ENCODE data around the gene CUX1.
"Not testable (repeated sequence)": the region's sequence is repeated elsewhere in the genome, so short reads cannot be mapped to it uniquely, and the experiment has no call there.

The CUX1 gene

GRCh38 chr7:102211590-102212550 is 394.4 kb downstream of the CUX1 start:
- no peak for DNase-seq (ENCODE audit: low read depth in 2 of 2)

- no peak for DNase-seq (ENCODE audit: low read depth in 2 of 2)
These were observed 397.1 kb downstream of the CUX1 start for GRCh38 chr7:102214477-102215072.

- DNase-seq (ENCODE audit: low read depth in 2 of 2), result no peak
These were observed 397.8 kb downstream of the CUX1 start for GRCh38 chr7:102215256-102215655.

GRCh38 chr7:102215711-102216110 is 398.3 kb downstream of the CUX1 start:
- DNase-seq (ENCODE audit: low read depth in 2 of 2), result no peak

GRCh38 chr7:102216573-102217314 is 399.3 kb downstream of the CUX1 start:
- DNase-seq (ENCODE audit: low read depth in 2 of 2), result no peak

- DNase-seq (ENCODE audit: low read depth in 2 of 2), result no peak
These were observed 402.9 kb downstream of the CUX1 start for GRCh38 chr7:102220229-102220850.

GRCh38 chr7:102220960-102221800 is 403.8 kb downstream of the CUX1 start:
- no peak for DNase-seq (ENCODE audit: low read depth in 2 of 2)

GRCh38 chr7:102221961-102222360 is 404.5 kb downstream of the CUX1 start:
- DNase-seq (ENCODE audit: low read depth in 2 of 2), result no peak

- no peak for DNase-seq (ENCODE audit: low read depth in 2 of 2)
These were observed 405.0 kb downstream of the CUX1 start for GRCh38 chr7:102222445-102222844.

GRCh38 chr7:102223184-102223583 is 405.8 kb downstream of the CUX1 start:
- no peak for DNase-seq (ENCODE audit: low read depth in 2 of 2)

- DNase-seq (ENCODE audit: low read depth in 2 of 2), result no peak
These were observed 407.6 kb downstream of the CUX1 start for GRCh38 chr7:102225025-102225424.

- no peak for DNase-seq (ENCODE audit: low read depth in 2 of 2)
These were observed 409.9 kb downstream of the CUX1 start for GRCh38 chr7:102227371-102227770.

- no peak for DNase-seq (ENCODE audit: low read depth in 2 of 2)
These were observed 411.5 kb downstream of the CUX1 start for GRCh38 chr7:102228935-102229334.

GRCh38 chr7:102230162-102230561 is 412.7 kb downstream of the CUX1 start:
- not testable (repeated sequence) for DNase-seq (ENCODE audit: low read depth in 2 of 2)

- DNase-seq (ENCODE audit: low read depth in 2 of 2), result no peak
These were observed 413.2 kb downstream of the CUX1 start for GRCh38 chr7:102230593-102230992.

- no peak for DNase-seq (ENCODE audit: low read depth in 2 of 2)
These were observed 415.3 kb downstream of the CUX1 start for GRCh38 chr7:102232611-102233286.

GRCh38 chr7:102234131-102234530 is 416.7 kb downstream of the CUX1 start:
- DNase-seq (ENCODE audit: low read depth in 2 of 2), result no peak

- DNase-seq (ENCODE audit: low read depth in 2 of 2), result no peak
These were observed 417.6 kb downstream of the CUX1 start for GRCh38 chr7:102234801-102235550.

- no peak for DNase-seq (ENCODE audit: low read depth in 2 of 2)
These were observed 418.7 kb downstream of the CUX1 start for GRCh38 chr7:102236102-102236501.

Data from stimulated activated CD4-positive, alpha-beta T cell treated with anti-CD3 and anti-CD28 coated beads, Interleukin-1b, Interleukin-23, amount 100 ng/mL, for 1 hour (primary cell).